ENCODE results near the gene PWP2. TPM values are rescaled to one million over a fixed set of nuclear protein-coding genes. Genes with fewer than 3 reads are reported as not detected.
"Not testable (repeated sequence)": the region's sequence is repeated elsewhere in the genome, so short reads cannot be mapped to it uniquely, and the experiment has no call there.

The PWP2 gene
- total RNA-seq, 1 experiment from 2014 or later: 8.2 TPM

GRCh38 chr21:44092211-44092610 lies 15.0 kb upstream of the PWP2 start:
- H3K4me3 ChIP-seq (ENCODE audit: low read length): no peak overlapping the region
- CTCF ChIA-PET: no interaction called here

GRCh38 chr21:44093761-44094160 lies 13.4 kb upstream of the PWP2 start:
- Histone ChIP-seq H2AFZ (ENCODE audit: low read length) (no peak overlapping the region), H3K9me3 (ENCODE audit: low read length) (no peaks in the 10 kb centered on the region), H3F3A (ENCODE audit: low read length, unreplicated experiment) (no peaks in the 10 kb centered on the region), H3K27ac (ENCODE audit: low read length) (no peak overlapping the region), H3K4me2 (ENCODE audit: low read length) (no peak overlapping the region), H3K9ac (ENCODE audit: low read length) (no peak overlapping the region), H3K9me2 (replicated peaks; ENCODE audit: low read length) (no peaks in the 10 kb centered on the region), H3K36me3 (ENCODE audit: low read depth, low read length) (peaks cover 13% of the 10 kb centered on the region; the same call in 1 of the 2 replicates), H3K27me3 (ENCODE audit: low read length) (no peaks in the 10 kb centered on the region), H4K20me1 (ENCODE audit: low read length) (no peaks in the 10 kb centered on the region), H3K4me3 (ENCODE audit: low read length) (no peak overlapping the region), H3K79me2 (ENCODE audit: low read length) (no peaks in the 10 kb centered on the region), H3K4me1 (ENCODE audit: insufficient read depth, low read length) (no peaks in the 10 kb centered on the region)
- POLR2A ChIA-PET (ENCODE audit: unreplicated experiment): no interaction called here
- intact Hi-C loops (cut with micrococcal nuclease): no loop called here
- no peak for ATAC-seq
- BruUV-seq (replicated peaks): no TSS peak
- TF ChIP-seq CTCF (conservative IDR thresholded peaks at IDR 0.05; ENCODE audit: low read depth, low read length): no peak
- no peak for TF ChIP-seq EZH2 (IDR thresholded peaks at IDR 0.05; ENCODE audit: low read length, unreplicated experiment)
- no peak for TF ChIP-seq EZH2phosphoT487 (IDR thresholded peaks at IDR 0.05; ENCODE audit: borderline replicate concordance, low read length)
- DNase-seq: no peak
- CTCF ChIA-PET: no interaction called here

More at GRCh38 chr21:44092211-44092610, 15.0 kb upstream of the PWP2 start:
- H3K4me1 ChIP-seq (ENCODE audit: insufficient read depth, low read length): no peaks in the 10 kb centered on the region
- H3K27ac ChIP-seq (ENCODE audit: low read length): no peak overlapping the region
- no peaks in the 10 kb centered on the region for H3K27me3 ChIP-seq (ENCODE audit: low read length)
- no peaks in the 10 kb centered on the region for H4K20me1 ChIP-seq (ENCODE audit: low read length)
- H3K9me2 ChIP-seq (replicated peaks; ENCODE audit: low read length): no peaks in the 10 kb centered on the region
- H3K9me3 ChIP-seq (ENCODE audit: low read length): no peaks in the 10 kb centered on the region
- no peaks in the 10 kb centered on the region for H3F3A ChIP-seq (ENCODE audit: low read length, unreplicated experiment)
- no peaks in the 10 kb centered on the region for H3K79me2 ChIP-seq (ENCODE audit: low read length)
- BruUV-seq (replicated peaks): no TSS peak
- peaks cover 20% of the 10 kb centered on the region; the same call in 1 of the 2 replicates for H3K36me3 ChIP-seq (ENCODE audit: low read depth, low read length)
- intact Hi-C loops (cut with micrococcal nuclease): no loop called here
- H3K4me2 ChIP-seq (ENCODE audit: low read length): no peak overlapping the region
- H2AFZ ChIP-seq (ENCODE audit: low read length): no peak overlapping the region
- TF ChIP-seq CTCF (conservative IDR thresholded peaks at IDR 0.05; ENCODE audit: low read depth, low read length): no peak
- no peak for TF ChIP-seq EZH2phosphoT487 (IDR thresholded peaks at IDR 0.05; ENCODE audit: borderline replicate concordance, low read length)
- no peak for TF ChIP-seq EZH2 (IDR thresholded peaks at IDR 0.05; ENCODE audit: low read length, unreplicated experiment)
- POLR2A ChIA-PET (ENCODE audit: unreplicated experiment): no interaction called here
- no peak for DNase-seq
- H3K9ac ChIP-seq (ENCODE audit: low read length): no peak overlapping the region
- no peak for ATAC-seq

DNA sequence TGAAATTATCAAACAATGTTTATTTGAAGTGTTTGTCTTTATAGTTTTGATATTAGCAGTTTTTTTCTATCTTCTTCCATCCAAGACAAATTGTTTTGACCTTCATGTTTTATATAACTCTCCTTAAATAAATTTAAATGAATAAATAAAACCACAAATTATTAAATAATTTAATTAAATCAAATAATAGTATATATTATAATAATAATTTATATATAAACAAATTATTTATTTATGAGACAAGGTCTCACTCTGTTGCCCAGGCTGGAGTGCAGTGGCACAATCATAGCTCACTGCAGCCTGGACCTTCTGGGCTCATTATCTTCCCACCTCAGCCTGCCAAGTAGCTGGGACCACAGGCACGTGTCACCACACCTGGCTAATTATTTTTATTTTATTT lies 12.4 kb upstream of the PWP2 start:
- no TSS peak for BruUV-seq (replicated peaks)
- H3K27ac ChIP-seq (ENCODE audit: low read length): no peak overlapping the region
- intact Hi-C loops (cut with micrococcal nuclease): no loop called here
- ATAC-seq (no peak), DNase-seq (no peak)
- H3K4me3 ChIP-seq (ENCODE audit: low read length): no peak overlapping the region
- no peak overlapping the region for H3K9ac ChIP-seq (ENCODE audit: low read length)
- TF ChIP-seq CTCF (conservative IDR thresholded peaks at IDR 0.05; ENCODE audit: low read depth, low read length) (no peak), EZH2 (IDR thresholded peaks at IDR 0.05; ENCODE audit: low read length, unreplicated experiment) (no peak), EZH2phosphoT487 (IDR thresholded peaks at IDR 0.05; ENCODE audit: borderline replicate concordance, low read length) (no peak)
- H4K20me1 ChIP-seq (ENCODE audit: low read length): no peaks in the 10 kb centered on the region
- H3K27me3 ChIP-seq (ENCODE audit: low read length): no peaks in the 10 kb centered on the region
- no peaks in the 10 kb centered on the region for H3K9me2 ChIP-seq (replicated peaks; ENCODE audit: low read length)
- no peak overlapping the region for H3K4me2 ChIP-seq (ENCODE audit: low read length)
- H3K36me3 ChIP-seq (ENCODE audit: low read depth, low read length): peaks cover 7% of the 10 kb centered on the region; the same call in 1 of the 2 replicates
- POLR2A ChIA-PET (ENCODE audit: unreplicated experiment): no interaction called here
- CTCF ChIA-PET: no interaction called here
- H3K9me3 ChIP-seq (ENCODE audit: low read length): no peaks in the 10 kb centered on the region
- H3K4me1 ChIP-seq (ENCODE audit: insufficient read depth, low read length): no peaks in the 10 kb centered on the region
- H2AFZ ChIP-seq (ENCODE audit: low read length): no peak overlapping the region
- H3F3A ChIP-seq (ENCODE audit: low read length, unreplicated experiment): no peaks in the 10 kb centered on the region
- no peaks in the 10 kb centered on the region for H3K79me2 ChIP-seq (ENCODE audit: low read length)

GRCh38 chr21:44098507-44098906 lies 8.7 kb upstream of the PWP2 start:
- POLR2A ChIA-PET (ENCODE audit: unreplicated experiment); H3K4me3 ChIP-seq (ENCODE audit: low read length); H3K36me3 ChIP-seq (ENCODE audit: low read depth, low read length); intact Hi-C loops (cut with micrococcal nuclease); H3K4me2 ChIP-seq (ENCODE audit: low read length); H3K9me2 ChIP-seq (replicated peaks; ENCODE audit: low read length); H3K9me3 ChIP-seq (ENCODE audit: low read length); H3K9ac ChIP-seq (ENCODE audit: low read length); H3K27ac ChIP-seq (ENCODE audit: low read length); CTCF ChIA-PET; DNase-seq; H3K4me1 ChIP-seq (ENCODE audit: insufficient read depth, low read length); H2AFZ ChIP-seq (ENCODE audit: low read length); H3K27me3 ChIP-seq (ENCODE audit: low read length); H4K20me1 ChIP-seq (ENCODE audit: low read length); H3F3A ChIP-seq (ENCODE audit: low read length, unreplicated experiment); H3K79me2 ChIP-seq (ENCODE audit: low read length); ATAC-seq; BruUV-seq (replicated peaks): not testable (repeated sequence)
